Neural cell (in vitro differentiated cells): ENCODE data around the gene FCN1. TPM values are rescaled to one million over a fixed set of nuclear protein-coding genes. Genes with fewer than 3 reads are reported as not detected.

Experiments
- H2AFZ ChIP-seq: fragments of 200-600, 300-800 bp; sonication (generic), shearing (Covaris generic); 2 replicates; pipeline ENCODE4 v1.6.0; 2014; ENCODE audit warnings: low read depth, mild to moderate bottlenecking, antibody characterized with exemption, low read length, moderate library complexity
- H3F3A ChIP-seq: fragments of 200-600 bp; shearing (Covaris generic); 2 replicates; pipeline ENCODE4 v1.6.1; 2016; ENCODE audit warnings: mild to moderate bottlenecking, moderate library complexity, mixed read lengths, antibody characterized with exemption, low read length; ENCODE audit not compliant: insufficient read depth, poor library complexity, severe bottlenecking
- H3K27ac ChIP-seq: fragments of 200-600, 300-800 bp; sonication (generic), shearing (Covaris generic); 2 replicates; pipeline ENCODE4 v1.5.1; 2014; ENCODE audit warnings: mild to moderate bottlenecking, low read length, moderate library complexity
- H3K27me3 ChIP-seq: fragments of 300-800, 200-600 bp; sonication (generic), shearing (Covaris generic); 2 replicates; pipeline ENCODE4 v1.6.0; 2014; ENCODE audit warnings: mild to moderate bottlenecking, low read depth, low read length, moderate library complexity; ENCODE audit not compliant: insufficient read depth
- H3K36me3 ChIP-seq: fragments of 300-800, 200-600 bp; sonication (generic), shearing (Covaris generic); 2 replicates; pipeline ENCODE4 v1.5.1; 2014; ENCODE audit warnings: mild to moderate bottlenecking, antibody characterized with exemption, low read length, moderate library complexity; ENCODE audit not compliant: insufficient read depth
- H3K4me2 ChIP-seq: fragments of 300-800, 200-600 bp; sonication (generic), shearing (Covaris generic); 2 replicates; pipeline ENCODE4 v1.6.0; 2014; ENCODE audit warnings: mild to moderate bottlenecking, low read length
- H3K4me3 ChIP-seq: fragments of 300-800, 200-600 bp; sonication (generic), shearing (Covaris generic); 2 replicates; pipeline ENCODE4 v1.5.1; 2014; ENCODE audit warnings: mild to moderate bottlenecking, low read length, moderate library complexity
- H3K79me2 ChIP-seq: fragments of 200-600 bp; shearing (Covaris generic); replicated peaks from 2 replicates; pipeline ENCODE4 v1.6.0; 2014; ENCODE audit warnings: mild to moderate bottlenecking, low read length, moderate library complexity; ENCODE audit not compliant: insufficient read depth
- H3K9ac ChIP-seq: fragments of 300-800, 200-600 bp; sonication (generic), shearing (Covaris generic); 2 replicates; pipeline ENCODE4 v1.6.1; 2016; ENCODE audit warnings: mild to moderate bottlenecking, low read length, mixed read lengths
- H3K9me2 ChIP-seq: fragments of 200-600 bp; shearing (Covaris generic); 2 replicates; pipeline ENCODE4 v1.6.1; 2016; ENCODE audit warnings: mild to moderate bottlenecking, low read length, mixed read lengths; ENCODE audit not compliant: insufficient read depth
- H3K9me3 ChIP-seq: fragments of 200-600, 300-800 bp; sonication (generic), shearing (Covaris generic); 2 replicates; pipeline ENCODE4 v1.6.1; 2016; ENCODE audit warnings: mild to moderate bottlenecking, mixed run types, low read length, moderate library complexity, mixed read lengths
- H4K20me1 ChIP-seq: fragments of 200-600 bp; shearing (Covaris generic); 2 replicates; pipeline ENCODE4 v1.6.1; 2016; ENCODE audit warnings: mild to moderate bottlenecking, mixed run types; ENCODE audit not compliant: insufficient read depth
- EP300 ChIP-seq: fragments of 450-650 bp; conservative IDR thresholded peaks from 2 replicates; pipeline ENCODE4 v1.6.1; 2014; ENCODE audit warnings: antibody characterized with exemption, mild to moderate bottlenecking, moderate library complexity; ENCODE audit not compliant: poor library complexity, severe bottlenecking
- EZH2 ChIP-seq: fragments of 200-600, 300-800 bp; shearing (Covaris generic), sonication (generic); IDR thresholded peaks from 2 replicates; pipeline ENCODE4 v1.6.1; 2014; ENCODE audit warnings: antibody characterized with exemption, low read length, borderline replicate concordance, mild to moderate bottlenecking; ENCODE audit not compliant: insufficient read depth, poor library complexity, severe bottlenecking
- MXI1 ChIP-seq: fragments of 450-650 bp; conservative IDR thresholded peaks from 2 replicates; pipeline ENCODE4 v1.6.1; 2014; ENCODE audit warnings: antibody characterized with exemption, mild to moderate bottlenecking; ENCODE audit not compliant: poor library complexity, severe bottlenecking
- POLR2AphosphoS5 ChIP-seq: IDR thresholded peaks from 2 replicates; pipeline ENCODE4 v1.6.1; 2012
- RAD21 ChIP-seq: fragments of 450-650 bp; conservative IDR thresholded peaks from 2 replicates; pipeline ENCODE4 v1.6.1; 2014; ENCODE audit warnings: antibody characterized with exemption, mild to moderate bottlenecking, moderate library complexity
- SMC3 ChIP-seq: fragments of 450-650 bp; conservative IDR thresholded peaks from 2 replicates; pipeline ENCODE4 v1.6.1; 2014; ENCODE audit warnings: antibody characterized with exemption, mild to moderate bottlenecking, moderate library complexity; ENCODE audit not compliant: poor library complexity
- TAF1 ChIP-seq: IDR thresholded peaks from 2 replicates; pipeline ENCODE4 v1.6.1; 2012; ENCODE audit warnings: low read depth
- polyA plus RNA-seq: library from polyadenylated mRNA; depleted of rRNA; stranded (reverse); fragments of >200 nt; gene quantifications from 2 replicates; pipeline ENCODE4 v1.2.3, GENCODE V29; 2014
- small RNA-seq, 3 experiments: library from RNA; depleted of rRNA; stranded (forward); fragments of <200 nt; gene quantifications; one replicate each; pipeline ENCODE3, GENCODE V24; 2012
- TF ChIP-seq, protein P1 (sequence below): fragments of 450-650 bp; IDR thresholded peaks from 2 replicates; pipeline ENCODE4 v1.5.1; 2014; ENCODE audit warnings: antibody characterized with exemption, mild to moderate bottlenecking, moderate library complexity; ENCODE audit not compliant: poor library complexity, severe bottlenecking
- TF ChIP-seq, protein P2 (sequence below): IDR thresholded peaks from 2 replicates; pipeline ENCODE4 v1.6.1; 2012; ENCODE audit warnings: borderline replicate concordance

FCN1 gene
- polyA plus RNA-seq, 1 donor from 2014 or later, result not detected

DNA sequence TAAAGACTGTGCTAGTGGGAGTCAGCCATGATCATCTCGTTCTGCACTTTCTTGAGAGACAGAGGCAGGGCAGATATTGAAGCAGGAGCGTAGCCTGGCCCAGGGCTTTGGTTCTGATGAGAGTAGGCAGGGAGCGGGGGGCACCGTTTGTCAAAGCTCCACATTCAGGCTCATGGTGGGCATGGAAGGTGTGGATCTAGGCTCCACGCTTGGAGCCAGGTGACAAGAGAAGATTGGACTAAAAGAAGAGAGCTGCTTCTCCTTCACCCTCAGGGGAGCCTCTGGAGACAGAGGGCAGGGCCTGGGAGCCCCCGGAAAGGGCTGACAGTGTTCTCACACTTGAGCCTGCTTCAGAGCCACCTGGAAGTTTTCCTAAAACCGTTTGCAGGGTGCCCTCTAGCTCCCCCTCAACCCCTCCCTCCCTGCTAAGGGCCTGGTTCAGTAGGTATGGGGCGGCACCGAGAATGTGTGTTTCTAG, 61.8 kb downstream of the FCN1 start:
- Histone ChIP-seq H3K4me3 (no peak overlapping the region), H3F3A (no peaks in the 10 kb centered on the region), H3K79me2 (no peaks in the 10 kb centered on the region), H3K9me3 (no peaks in the 10 kb centered on the region), H4K20me1 (no peaks in the 10 kb centered on the region), H3K27ac (no peak overlapping the region), H3K9me2 (no peaks in the 10 kb centered on the region), H3K36me3 (no peaks in the 10 kb centered on the region), H3K9ac (no peak overlapping the region), H2AFZ (no peak overlapping the region), H3K4me2 (no peak overlapping the region), H3K27me3 (no peaks in the 10 kb centered on the region)
- TF ChIP-seq SMC3 (no peak), RAD21 (no peak), POLR2AphosphoS5 (no peak), TAF1 (no peak), EZH2 (no peak), MXI1 (no peak), EP300 (no peak)
- TF ChIP-seq, protein P1, sequence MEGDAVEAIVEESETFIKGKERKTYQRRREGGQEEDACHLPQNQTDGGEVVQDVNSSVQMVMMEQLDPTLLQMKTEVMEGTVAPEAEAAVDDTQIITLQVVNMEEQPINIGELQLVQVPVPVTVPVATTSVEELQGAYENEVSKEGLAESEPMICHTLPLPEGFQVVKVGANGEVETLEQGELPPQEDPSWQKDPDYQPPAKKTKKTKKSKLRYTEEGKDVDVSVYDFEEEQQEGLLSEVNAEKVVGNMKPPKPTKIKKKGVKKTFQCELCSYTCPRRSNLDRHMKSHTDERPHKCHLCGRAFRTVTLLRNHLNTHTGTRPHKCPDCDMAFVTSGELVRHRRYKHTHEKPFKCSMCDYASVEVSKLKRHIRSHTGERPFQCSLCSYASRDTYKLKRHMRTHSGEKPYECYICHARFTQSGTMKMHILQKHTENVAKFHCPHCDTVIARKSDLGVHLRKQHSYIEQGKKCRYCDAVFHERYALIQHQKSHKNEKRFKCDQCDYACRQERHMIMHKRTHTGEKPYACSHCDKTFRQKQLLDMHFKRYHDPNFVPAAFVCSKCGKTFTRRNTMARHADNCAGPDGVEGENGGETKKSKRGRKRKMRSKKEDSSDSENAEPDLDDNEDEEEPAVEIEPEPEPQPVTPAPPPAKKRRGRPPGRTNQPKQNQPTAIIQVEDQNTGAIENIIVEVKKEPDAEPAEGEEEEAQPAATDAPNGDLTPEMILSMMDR, result no peak
- TF ChIP-seq, protein P2, sequence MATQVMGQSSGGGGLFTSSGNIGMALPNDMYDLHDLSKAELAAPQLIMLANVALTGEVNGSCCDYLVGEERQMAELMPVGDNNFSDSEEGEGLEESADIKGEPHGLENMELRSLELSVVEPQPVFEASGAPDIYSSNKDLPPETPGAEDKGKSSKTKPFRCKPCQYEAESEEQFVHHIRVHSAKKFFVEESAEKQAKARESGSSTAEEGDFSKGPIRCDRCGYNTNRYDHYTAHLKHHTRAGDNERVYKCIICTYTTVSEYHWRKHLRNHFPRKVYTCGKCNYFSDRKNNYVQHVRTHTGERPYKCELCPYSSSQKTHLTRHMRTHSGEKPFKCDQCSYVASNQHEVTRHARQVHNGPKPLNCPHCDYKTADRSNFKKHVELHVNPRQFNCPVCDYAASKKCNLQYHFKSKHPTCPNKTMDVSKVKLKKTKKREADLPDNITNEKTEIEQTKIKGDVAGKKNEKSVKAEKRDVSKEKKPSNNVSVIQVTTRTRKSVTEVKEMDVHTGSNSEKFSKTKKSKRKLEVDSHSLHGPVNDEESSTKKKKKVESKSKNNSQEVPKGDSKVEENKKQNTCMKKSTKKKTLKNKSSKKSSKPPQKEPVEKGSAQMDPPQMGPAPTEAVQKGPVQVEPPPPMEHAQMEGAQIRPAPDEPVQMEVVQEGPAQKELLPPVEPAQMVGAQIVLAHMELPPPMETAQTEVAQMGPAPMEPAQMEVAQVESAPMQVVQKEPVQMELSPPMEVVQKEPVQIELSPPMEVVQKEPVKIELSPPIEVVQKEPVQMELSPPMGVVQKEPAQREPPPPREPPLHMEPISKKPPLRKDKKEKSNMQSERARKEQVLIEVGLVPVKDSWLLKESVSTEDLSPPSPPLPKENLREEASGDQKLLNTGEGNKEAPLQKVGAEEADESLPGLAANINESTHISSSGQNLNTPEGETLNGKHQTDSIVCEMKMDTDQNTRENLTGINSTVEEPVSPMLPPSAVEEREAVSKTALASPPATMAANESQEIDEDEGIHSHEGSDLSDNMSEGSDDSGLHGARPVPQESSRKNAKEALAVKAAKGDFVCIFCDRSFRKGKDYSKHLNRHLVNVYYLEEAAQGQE, result no peak

Small RNAs within 50 kb of the gene (small RNA-seq; reads per million reads assigned to genes)
- 0 reads per million in 3 experiments for gene AL603650.1

Other genes with a start within 250 kb of the FCN1 start
- not detected in 2 replicates for gene FCN2, start 37.1 kb downstream of the FCN1 start, polyA plus RNA-seq
- gene OLFM1, start 169.8 kb upstream of the FCN1 start, polyA plus RNA-seq, result 102 and 134 TPM in 2 replicates